B cell (primary cell): ENCODE measurements around the gene MTSS2. TPM values are rescaled to one million over a fixed set of nuclear protein-coding genes. Genes with fewer than 3 reads are reported as not detected.

Source experiments
- ATAC-seq: fragments of 200-7000 bp; cut with Tn5 transposase; one replicate; pipeline ENCODE4 v1.10.0; 2021; ENCODE audit warnings: low read depth, mild to moderate bottlenecking, moderate number of reproducible peaks, moderate library complexity
- CTCF ChIA-PET: fragments of 350-600 bp; sonication (Branson Sonifier 250); formaldehyde crosslinking; loops from one replicate; lab custom pipeline; 2021; ENCODE audit warnings: antibody characterized with exemption, inconsistent platforms; lab: Charles Lee
- POLR2A ChIA-PET: fragments of 350-600 bp; sonication (Branson Sonifier 250); formaldehyde crosslinking; loops from one replicate; lab custom pipeline; 2021; ENCODE audit warnings: antibody characterized with exemption; lab: Charles Lee
- DNase-seq: peaks from one replicate; pipeline ENCODE4 v3.0.0; 2013
- H2AFZ ChIP-seq: 2 replicates; pipeline ENCODE4 v1.6.1; 2012; ENCODE audit warnings: mild to moderate bottlenecking, low read depth, low read length; ENCODE audit not compliant: insufficient read depth, poor library complexity, severe bottlenecking
- H3K27ac ChIP-seq, 2 donors: 1 replicate in 1 of 2; 2 replicates in 1 of 2; pipeline ENCODE4 v1.5.1; 2012 to 2013; ENCODE audit warnings: low read length in 2 of 2, mild to moderate bottlenecking in 2 of 2, moderate library complexity in 1 of 2
- H3K27me3 ChIP-seq, 4 experiments: fragments of 200-600 bp in 1 of 4; sonication (generic) in 1 of 4; replicated peaks in 1 of 4; 1 replicate in 2 of 4; 2 replicates in 2 of 4; pipeline versions ENCODE4 v1.6.1 to v1.7.0; 2013 to 2016; ENCODE audit warnings: low read length in 3 of 4, mild to moderate bottlenecking in 2 of 4, mixed read lengths in 1 of 4, moderate library complexity in 1 of 4; ENCODE audit not compliant: insufficient read depth in 4 of 4, control insufficient read depth in 3 of 4; ENCODE audit errors: control extremely low read depth in 1 of 4
- H3K36me3 ChIP-seq, 2 experiments: replicated peaks in 1 of 2; 1 replicate in 1 of 2; 2 replicates in 1 of 2; pipeline versions ENCODE4 v1.6.1 to v1.7.1; 2013; ENCODE audit warnings: low read length in 1 of 2; ENCODE audit not compliant: insufficient read depth in 2 of 2, control insufficient read depth in 1 of 2; ENCODE audit errors: control extremely low read depth in 1 of 2, extremely low read depth in 1 of 2
- H3K4me1 ChIP-seq, 2 donors: fragments of 200-600 bp in 1 of 2; sonication (generic) in 1 of 2; 1 replicate in 1 of 2; 2 replicates in 1 of 2; pipeline versions ENCODE4 v1.5.1 to v1.6.1; 2013 to 2017; ENCODE audit warnings: low read length in 2 of 2; ENCODE audit not compliant: control insufficient read depth in 2 of 2, insufficient read depth in 2 of 2
- H3K4me2 ChIP-seq: replicated peaks from 2 replicates; pipeline ENCODE3; 2012; ENCODE audit warnings: mild to moderate bottlenecking, low read depth, low read length; ENCODE audit not compliant: poor library complexity, severe bottlenecking
- H3K4me3 ChIP-seq, 5 experiments: fragments of 200-600 bp in 1 of 5; sonication (generic) in 1 of 5; 1 replicate in 3 of 5; 2 replicates in 2 of 5; pipeline versions ENCODE4 v1.5.1 to v1.7.0; 2011 to 2016; ENCODE audit warnings: low read length in 4 of 5, mild to moderate bottlenecking in 4 of 5, low read depth in 2 of 5, control low read depth in 1 of 5, moderate library complexity in 1 of 5; ENCODE audit not compliant: insufficient read depth in 1 of 5; ENCODE audit errors: control extremely low read depth in 1 of 5, extremely low read depth in 1 of 5
- H3K79me2 ChIP-seq: fragments of 200-600 bp; sonication (generic); one replicate; pipeline ENCODE4 v1.6.0; 2016; ENCODE audit warnings: low read length; ENCODE audit not compliant: control insufficient read depth, insufficient read depth
- H3K9ac ChIP-seq: fragments of 200-600 bp; sonication (generic); 2 replicates; pipeline ENCODE4 v1.6.1; 2017; ENCODE audit warnings: mild to moderate bottlenecking, low read length, moderate library complexity
- H3K9me3 ChIP-seq, 3 donors: one replicate each; pipeline versions ENCODE4 v1.6.1 to v1.7.1; 2013; ENCODE audit warnings: low read length in 2 of 3; ENCODE audit not compliant: control insufficient read depth in 2 of 3, insufficient read depth in 1 of 3; ENCODE audit errors: control extremely low read depth in 1 of 3
- H4K20me1 ChIP-seq: 2 replicates; pipeline ENCODE4 v1.6.0; 2012; ENCODE audit warnings: mild to moderate bottlenecking, low read length; ENCODE audit not compliant: insufficient read depth, control insufficient read depth, poor library complexity, severe bottlenecking
- H3K27ac Mint-ChIP-seq: one replicate; pipeline ENCODE4 v1.8.0; 2021; ENCODE audit warnings: mixed read lengths
- H3K27me3 Mint-ChIP-seq: one replicate; pipeline ENCODE4 v1.8.0; 2021; ENCODE audit warnings: mixed read lengths
- H3K4me1 Mint-ChIP-seq: one replicate; pipeline ENCODE4 v1.8.0; 2021; ENCODE audit warnings: mixed read lengths
- H3K4me3 Mint-ChIP-seq: one replicate; pipeline ENCODE4 v1.8.0; 2021; ENCODE audit warnings: mixed read lengths
- H3K9me3 Mint-ChIP-seq: one replicate; pipeline ENCODE4 v1.8.0; 2022; ENCODE audit warnings: mixed read lengths; ENCODE audit not compliant: insufficient read depth
- CTCF ChIP-seq: fragments of 200-600 bp; IDR thresholded peaks from one replicate; pipeline ENCODE4 v1.8.0; 2022; ENCODE audit warnings: antibody characterized with exemption, mild to moderate bottlenecking
- EZH2 ChIP-seq: IDR thresholded peaks from 2 replicates; pipeline ENCODE4 v1.6.1; 2012; ENCODE audit warnings: borderline replicate concordance, low read depth, mild to moderate bottlenecking, moderate library complexity, low read length; ENCODE audit not compliant: insufficient read depth, poor library complexity, severe bottlenecking
- WGBS: methylation state at CpG from one replicate; pipeline ENCODE4 v1.1.5; 2013; ENCODE audit warnings: missing lambda C conversion rate; ENCODE audit not compliant: insufficient coverage; 5-methylcytosine and 5-hydroxymethylcytosine counted together
- intact Hi-C: fragments of 100-400 bp; cut with micrococcal nuclease; formaldehyde crosslinking; loops from one replicate; pipeline ENCODE4 v1.10.0; 2022
- polyA plus RNA-seq: library from polyadenylated mRNA; depleted of rRNA; stranded (reverse); fragments of >200 nt; gene quantifications from 2 replicates; pipeline ENCODE4 v1.2.3, GENCODE V29; 2012
- total RNA-seq, 2 donors: library from RNA; stranded (reverse); fragments of 120-200 nt in 1 of 2; gene quantifications; 1 replicate in 1 of 2; 2 replicates in 1 of 2; pipeline versions ENCODE4 v1.2.3 to v1.2.4, GENCODE V29; 2013 to 2022

Gene MTSS2
- total and polyA plus RNA-seq, 2 donors (not counting 1 experiment from before 2014, with no cell fraction given): 1.6 to 2.6 TPM

- no peak overlapping the region for H3K27ac ChIP-seq
- ATAC-seq (no peak), DNase-seq (no peak)
- ChIA-PET CTCF (no interaction called here), POLR2A (no interaction called here)
- no peaks in the 10 kb centered on the region for H3K4me1 Mint-ChIP-seq
- H3K27me3 ChIP-seq: no peaks in the 10 kb centered on the region
- peaks cover 8% of the 10 kb centered on the region for H4K20me1 ChIP-seq
- no peaks in the 10 kb centered on the region for H3K4me1 ChIP-seq
- peaks cover 0 to 3% (median 0%) of the 10 kb centered on the region in 3 donors for H3K9me3 ChIP-seq
- H3K27ac Mint-ChIP-seq: no peak overlapping the region
- H2AFZ ChIP-seq: no peak overlapping the region
- H3K9ac ChIP-seq: no peak overlapping the region
- intact Hi-C loops: no loop called here
- H3K9me3 Mint-ChIP-seq: no peaks in the 10 kb centered on the region
- H3K79me2 ChIP-seq: no peaks in the 10 kb centered on the region
- no peak overlapping the region for H3K4me2 ChIP-seq
- no peak overlapping the region for H3K4me3 ChIP-seq
- TF ChIP-seq EZH2 (no peak), CTCF (no peak)
- peaks cover 0 to 29% of the 10 kb centered on the region in 2 experiments for H3K36me3 ChIP-seq
- no peaks in the 10 kb centered on the region for H3K27me3 Mint-ChIP-seq
- no peak overlapping the region for H3K4me3 Mint-ChIP-seq
- WGBS: 94% methylated on average over 8 of the region's 10 CpGs
These were observed 28.0 kb upstream of the MTSS2 start for GRCh38 chr16:70713824-70714223.

- no peaks in the 10 kb centered on the region for H3K9me3 Mint-ChIP-seq
- Histone ChIP-seq H3K79me2 (no peaks in the 10 kb centered on the region), H3K4me2 (no peak overlapping the region), H3K4me3 (no peak overlapping the region), H3K27me3 (no peaks in the 10 kb centered on the region), H4K20me1 (peaks cover 8% of the 10 kb centered on the region), H3K36me3 (peaks cover 0 to 32% of the 10 kb centered on the region in 2 experiments), H3K9ac (no peak overlapping the region), H3K4me1 (no peaks in the 10 kb centered on the region), H3K9me3 (peaks cover 0 to 3% (median 0%) of the 10 kb centered on the region in 3 donors), H3K27ac (no peak overlapping the region), H2AFZ (no peak overlapping the region)
- no peak overlapping the region for H3K4me3 Mint-ChIP-seq
- WGBS: 90% methylated on average over 4 of the region's 5 CpGs
- ChIA-PET CTCF (no interaction called here), POLR2A (no interaction called here)
- H3K27ac Mint-ChIP-seq: no peak overlapping the region
- no peaks in the 10 kb centered on the region for H3K27me3 Mint-ChIP-seq
- TF ChIP-seq EZH2: no peak
- ATAC-seq (no peak), DNase-seq (no peak)
- H3K4me1 Mint-ChIP-seq: no peaks in the 10 kb centered on the region
- intact Hi-C loops: no loop called here
These were observed 27.5 kb upstream of the MTSS2 start for GRCh38 chr16:70713342-70713741.
